HL-60 (cell line): ENCODE data around the gene AR.

Experiments
- GABPA ChIP-seq: IDR thresholded peaks from 2 replicates; pipeline ENCODE4 v1.6.1; 2012; ENCODE audit warnings: low read depth
- POLR2AphosphoS5 ChIP-seq: IDR thresholded peaks from 2 replicates; pipeline ENCODE4 v1.6.1; 2012; ENCODE audit warnings: low read depth
- REST ChIP-seq: IDR thresholded peaks from 2 replicates; pipeline ENCODE4 v1.6.1; 2012; ENCODE audit warnings: low read depth; ENCODE audit not compliant: insufficient replicate concordance
- SPI1 ChIP-seq: IDR thresholded peaks from 2 replicates; pipeline ENCODE4 v1.6.1; 2012; ENCODE audit warnings: low read depth, mild to moderate bottlenecking, borderline replicate concordance
- TF ChIP-seq, protein P1 (sequence below): IDR thresholded peaks from one replicate; pipeline ENCODE4 v1.5.1; 2011; ENCODE audit warnings: low read length, control low read depth, inconsistent platforms; ENCODE audit not compliant: insufficient read depth

- TF ChIP-seq, protein P1, sequence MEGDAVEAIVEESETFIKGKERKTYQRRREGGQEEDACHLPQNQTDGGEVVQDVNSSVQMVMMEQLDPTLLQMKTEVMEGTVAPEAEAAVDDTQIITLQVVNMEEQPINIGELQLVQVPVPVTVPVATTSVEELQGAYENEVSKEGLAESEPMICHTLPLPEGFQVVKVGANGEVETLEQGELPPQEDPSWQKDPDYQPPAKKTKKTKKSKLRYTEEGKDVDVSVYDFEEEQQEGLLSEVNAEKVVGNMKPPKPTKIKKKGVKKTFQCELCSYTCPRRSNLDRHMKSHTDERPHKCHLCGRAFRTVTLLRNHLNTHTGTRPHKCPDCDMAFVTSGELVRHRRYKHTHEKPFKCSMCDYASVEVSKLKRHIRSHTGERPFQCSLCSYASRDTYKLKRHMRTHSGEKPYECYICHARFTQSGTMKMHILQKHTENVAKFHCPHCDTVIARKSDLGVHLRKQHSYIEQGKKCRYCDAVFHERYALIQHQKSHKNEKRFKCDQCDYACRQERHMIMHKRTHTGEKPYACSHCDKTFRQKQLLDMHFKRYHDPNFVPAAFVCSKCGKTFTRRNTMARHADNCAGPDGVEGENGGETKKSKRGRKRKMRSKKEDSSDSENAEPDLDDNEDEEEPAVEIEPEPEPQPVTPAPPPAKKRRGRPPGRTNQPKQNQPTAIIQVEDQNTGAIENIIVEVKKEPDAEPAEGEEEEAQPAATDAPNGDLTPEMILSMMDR, result no peak
- TF ChIP-seq GABPA, result no peak
- no peak for TF ChIP-seq SPI1
- no peak for TF ChIP-seq POLR2AphosphoS5
- TF ChIP-seq REST, result no peak
Measured at GRCh38 chrX:67500617-67501016, 43.2 kb upstream of the AR start.
